Measurements from ENCODE around the gene TNXB.
"Not testable (repeated sequence)": the region's sequence is repeated elsewhere in the genome, so short reads cannot be mapped to it uniquely, and the experiment has no call there.

Gene TNXB

GRCh38 chr6:32086661-32087573 is 22.2 kb downstream of the TNXB start:
- no peak for DNase-seq (ENCODE audit: low read depth in 2 of 2)

- no peak for DNase-seq (ENCODE audit: low read depth in 2 of 2)
Measured at GRCh38 chr6:32085759-32086459, 23.2 kb downstream of the TNXB start.

GRCh38 chr6:32084780-32085179 is 24.4 kb downstream of the TNXB start:
- no peak for DNase-seq (ENCODE audit: low read depth in 2 of 2)

GRCh38 chr6:32083812-32084768 is 25.0 kb downstream of the TNXB start:
- DNase-seq (ENCODE audit: low read depth in 2 of 2) = no peak

- DNase-seq (ENCODE audit: low read depth in 2 of 2) = no peak
Measured at GRCh38 chr6:32082935-32083334, 26.2 kb downstream of the TNXB start.

- no peak for DNase-seq (ENCODE audit: low read depth in 2 of 2)
Measured at GRCh38 chr6:32082478-32082877, 26.7 kb downstream of the TNXB start.

GRCh38 chr6:32081168-32081990 is 27.8 kb downstream of the TNXB start:
- DNase-seq (ENCODE audit: low read depth in 2 of 2) = no peak

- no peak for DNase-seq (ENCODE audit: low read depth in 2 of 2)
Measured at GRCh38 chr6:32079566-32080290, 29.4 kb downstream of the TNXB start.

GRCh38 chr6:32076321-32076809 is 32.8 kb downstream of the TNXB start:
- DNase-seq (ENCODE audit: low read depth in 2 of 2) = no peak

GRCh38 chr6:32075781-32076180 is 33.4 kb downstream of the TNXB start:
- no peak for DNase-seq (ENCODE audit: low read depth in 2 of 2)

GRCh38 chr6:32074996-32075532 is 34.1 kb downstream of the TNXB start:
- no peak for DNase-seq (ENCODE audit: low read depth in 2 of 2)

- DNase-seq (ENCODE audit: low read depth in 2 of 2) = no peak
Measured at GRCh38 chr6:32073613-32074012, 35.5 kb downstream of the TNXB start.

GRCh38 chr6:32073101-32073500 is 36.0 kb downstream of the TNXB start:
- no peak for DNase-seq (ENCODE audit: low read depth in 2 of 2)

- DNase-seq (ENCODE audit: low read depth in 2 of 2) = no peak
Measured at GRCh38 chr6:32070814-32071543, 38.2 kb downstream of the TNXB start.

- no peak for DNase-seq (ENCODE audit: low read depth in 2 of 2)
Measured at GRCh38 chr6:32069878-32070515, 39.1 kb downstream of the TNXB start.

GRCh38 chr6:32069460-32069859 is 39.7 kb downstream of the TNXB start:
- DNase-seq (ENCODE audit: low read depth in 2 of 2) = no peak

- no peak for DNase-seq (ENCODE audit: low read depth in 2 of 2)
Measured at GRCh38 chr6:32068867-32069266, 40.3 kb downstream of the TNXB start.

GRCh38 chr6:32068315-32068714 is 40.8 kb downstream of the TNXB start:
- DNase-seq (ENCODE audit: low read depth in 2 of 2) = not testable (repeated sequence)

- DNase-seq (ENCODE audit: low read depth in 2 of 2) = not testable (repeated sequence)
Measured at GRCh38 chr6:32067521-32067920, 41.6 kb downstream of the TNXB start.

All from stimulated activated CD8-positive, alpha-beta memory T cell treated with anti-CD3 and anti-CD28 coated beads, Interleukin-15, amount 100 ng/mL, for 4 hours (primary cell).